Activated B cell treated with CpG ODN at 0.5 μM for 24 hours (primary cell): ENCODE data around the gene MPST. TPM values are rescaled to one million over a fixed set of nuclear protein-coding genes. Genes with fewer than 3 reads are reported as not detected.

ENCODE experiments used
- ATAC-seq: fragments of 200-7000 bp; cut with Tn5 transposase; one replicate; pipeline ENCODE4 v1.10.0; 2021; ENCODE audit warnings: low read depth, mild to moderate bottlenecking, moderate library complexity
- CTCF ChIA-PET: fragments of 350-600 bp; sonication (Branson Sonifier 250); formaldehyde crosslinking; loops from one replicate; lab custom pipeline; 2021; ENCODE audit warnings: antibody characterized with exemption; lab: Charles Lee
- POLR2A ChIA-PET: fragments of 350-600 bp; sonication (Branson Sonifier 250); formaldehyde crosslinking; loops from one replicate; lab custom pipeline; 2021; ENCODE audit warnings: antibody characterized with exemption; lab: Charles Lee
- DNase-seq: peaks from one replicate; pipeline ENCODE4 v3.0.0; 2022
- H3K27ac Mint-ChIP-seq: one replicate; pipeline ENCODE4 v1.8.0; 2020; ENCODE audit warnings: mixed read lengths
- H3K27me3 Mint-ChIP-seq: one replicate; pipeline ENCODE4 v1.8.0; 2021; ENCODE audit warnings: mixed read lengths
- H3K36me3 Mint-ChIP-seq: one replicate; pipeline ENCODE4 v1.8.0; 2021; ENCODE audit warnings: low read depth, mixed read lengths
- H3K4me1 Mint-ChIP-seq: one replicate; pipeline ENCODE4 v1.8.0; 2021; ENCODE audit warnings: mixed read lengths
- H3K4me3 Mint-ChIP-seq: one replicate; pipeline ENCODE4 v1.8.0; 2020; ENCODE audit warnings: mild to moderate bottlenecking, mixed read lengths
- H3K9me3 Mint-ChIP-seq: one replicate; pipeline ENCODE4 v1.8.0; 2020; ENCODE audit warnings: mixed read lengths
- intact Hi-C: fragments of 100-400 bp; cut with micrococcal nuclease; formaldehyde crosslinking; loops from one replicate; pipeline ENCODE4 v1.15.1; 2024
- total RNA-seq: library from RNA; stranded (reverse); gene quantifications from 2 replicates; pipeline ENCODE4 v1.2.3, GENCODE V29; 2022
- TF ChIP-seq, protein P1 (sequence below): fragments of 200-600 bp; IDR thresholded peaks from one replicate; pipeline ENCODE4 v1.8.0; 2022; ENCODE audit warnings: antibody characterized with exemption, mild to moderate bottlenecking

Gene MPST
- total RNA-seq, 1 donor from 2014 or later: 15.6 TPM

DNA sequence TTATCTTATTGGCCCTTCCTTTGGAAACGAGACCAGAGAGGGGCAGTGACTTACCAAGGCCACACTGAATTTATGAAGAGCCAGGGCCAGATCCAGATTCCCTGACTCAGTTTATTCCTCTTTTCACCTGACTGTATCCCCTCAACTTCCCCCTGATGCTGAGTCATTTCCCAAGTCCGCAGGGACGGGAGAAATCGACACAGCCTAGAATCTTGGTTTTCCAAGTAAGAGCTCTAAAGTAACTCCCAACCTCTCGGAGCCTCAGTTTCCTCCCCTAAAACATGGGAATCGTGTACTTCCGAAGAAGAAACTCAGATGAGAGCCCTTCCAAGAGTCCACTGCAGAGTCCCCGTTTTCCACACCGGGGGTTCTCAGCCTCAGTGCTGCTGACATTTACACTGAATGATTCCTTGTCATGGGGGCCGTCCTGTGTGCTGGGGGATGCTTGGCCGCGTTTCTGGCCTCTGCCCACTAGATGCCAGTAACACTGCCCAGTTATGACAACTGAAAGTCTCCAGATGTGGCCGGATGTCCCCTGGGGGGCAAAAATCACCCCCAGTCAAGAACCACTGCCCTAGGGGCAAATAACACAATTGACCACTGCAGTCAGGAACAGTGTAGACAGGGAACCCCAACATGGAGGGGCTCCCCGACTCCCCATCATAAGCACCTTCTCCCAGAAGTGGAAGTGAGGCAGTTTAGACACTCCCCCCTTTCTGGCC, 11.2 kb downstream of the MPST start:
- TF ChIP-seq, protein P1, sequence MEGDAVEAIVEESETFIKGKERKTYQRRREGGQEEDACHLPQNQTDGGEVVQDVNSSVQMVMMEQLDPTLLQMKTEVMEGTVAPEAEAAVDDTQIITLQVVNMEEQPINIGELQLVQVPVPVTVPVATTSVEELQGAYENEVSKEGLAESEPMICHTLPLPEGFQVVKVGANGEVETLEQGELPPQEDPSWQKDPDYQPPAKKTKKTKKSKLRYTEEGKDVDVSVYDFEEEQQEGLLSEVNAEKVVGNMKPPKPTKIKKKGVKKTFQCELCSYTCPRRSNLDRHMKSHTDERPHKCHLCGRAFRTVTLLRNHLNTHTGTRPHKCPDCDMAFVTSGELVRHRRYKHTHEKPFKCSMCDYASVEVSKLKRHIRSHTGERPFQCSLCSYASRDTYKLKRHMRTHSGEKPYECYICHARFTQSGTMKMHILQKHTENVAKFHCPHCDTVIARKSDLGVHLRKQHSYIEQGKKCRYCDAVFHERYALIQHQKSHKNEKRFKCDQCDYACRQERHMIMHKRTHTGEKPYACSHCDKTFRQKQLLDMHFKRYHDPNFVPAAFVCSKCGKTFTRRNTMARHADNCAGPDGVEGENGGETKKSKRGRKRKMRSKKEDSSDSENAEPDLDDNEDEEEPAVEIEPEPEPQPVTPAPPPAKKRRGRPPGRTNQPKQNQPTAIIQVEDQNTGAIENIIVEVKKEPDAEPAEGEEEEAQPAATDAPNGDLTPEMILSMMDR: no peak
- Mint-ChIP-seq H3K27me3 (peaks cover 9% of the 10 kb centered on the region), H3K4me1 (no peaks in the 10 kb centered on the region), H3K9me3 (no peaks in the 10 kb centered on the region), H3K36me3 (peaks cover 2% of the 10 kb centered on the region), H3K27ac (no peak overlapping the region), H3K4me3 (no peak overlapping the region)
- CTCF ChIA-PET: interaction anchor here (0.8 to 1.2 kb wide), 2 partner anchors 9 to 13 kb away, joined by 3 to 5 read pairs; no protein-coding TSS in a partner anchor
- POLR2A ChIA-PET: no interaction called here
- DNase-seq (no peak), ATAC-seq (no peak)
- intact Hi-C loops: no loop called here

DNA sequence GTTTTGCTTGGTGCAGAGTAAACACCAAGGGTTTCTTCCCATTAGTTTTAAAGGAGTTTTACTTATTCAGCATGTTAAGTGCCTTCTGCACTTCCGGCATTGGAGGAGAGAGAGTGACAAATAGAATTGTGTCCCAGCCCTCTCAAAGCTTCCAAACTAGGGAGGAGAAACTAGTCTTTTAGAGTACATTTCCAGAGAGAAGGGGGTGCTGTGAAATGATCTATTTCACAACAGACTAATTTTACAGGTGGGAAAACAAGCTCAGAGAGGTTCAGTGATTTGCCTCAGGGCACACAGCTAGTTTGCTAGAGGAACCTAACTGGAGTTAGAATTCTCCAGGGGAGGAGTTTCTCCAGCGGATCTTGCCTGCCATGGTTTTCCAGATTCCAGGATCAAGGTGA, 12.6 kb downstream of the MPST start:
- no peak for DNase-seq
- no peaks in the 10 kb centered on the region for H3K36me3 Mint-ChIP-seq
- intact Hi-C loops: no loop called here
- no peak for ATAC-seq
- TF ChIP-seq, protein P1: no peak
- no peak overlapping the region for H3K27ac Mint-ChIP-seq
- POLR2A ChIA-PET: no interaction called here
- H3K9me3 Mint-ChIP-seq: no peaks in the 10 kb centered on the region
- H3K27me3 Mint-ChIP-seq: peaks cover 15% of the 10 kb centered on the region
- CTCF ChIA-PET: no interaction called here
- H3K4me3 Mint-ChIP-seq: no peak overlapping the region
- no peaks in the 10 kb centered on the region for H3K4me1 Mint-ChIP-seq

DNA sequence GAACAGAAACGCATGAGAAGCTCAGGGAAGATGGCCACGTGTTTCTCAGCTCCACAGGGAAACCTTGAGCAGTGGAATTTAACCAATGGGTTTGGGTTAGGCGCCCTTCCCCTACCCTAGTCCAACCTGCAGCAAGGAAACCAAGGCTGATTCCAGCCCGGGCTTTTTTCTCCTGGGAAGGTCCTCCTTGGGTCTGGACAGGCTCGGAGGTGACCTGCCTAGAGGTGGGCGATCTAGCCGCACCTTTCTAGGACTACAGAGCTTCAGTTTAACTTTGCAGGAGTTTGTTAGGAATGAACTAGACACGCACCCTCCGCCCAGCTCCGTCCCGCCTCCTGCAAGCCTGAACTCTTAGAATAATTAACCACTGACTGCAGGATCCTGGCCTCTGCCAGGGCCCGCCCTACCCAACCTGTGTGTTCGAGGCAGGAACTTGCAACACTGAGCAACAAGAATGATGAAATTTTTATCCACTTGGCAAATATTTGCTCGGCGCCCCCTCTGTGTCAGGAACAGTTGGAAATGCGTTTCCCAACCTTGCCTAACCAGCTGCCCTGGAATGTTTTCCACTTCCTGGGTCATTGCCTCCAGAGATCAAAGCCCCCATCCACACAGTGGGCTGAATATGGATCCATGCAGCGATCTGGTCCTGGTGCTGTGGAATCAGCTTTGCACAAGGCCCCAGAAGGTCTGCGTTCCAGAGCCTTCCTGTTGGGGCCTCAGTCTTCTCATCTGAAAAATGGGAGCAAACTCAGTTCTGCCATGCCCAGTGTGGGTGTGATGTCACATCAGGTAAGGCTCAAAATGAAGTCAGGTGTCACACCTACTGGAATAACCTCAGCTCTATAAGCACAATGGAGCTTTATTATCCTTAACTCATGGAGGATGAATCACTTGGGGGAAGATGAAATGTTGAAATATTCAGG, 13.3 kb downstream of the MPST start:
- no peaks in the 10 kb centered on the region for H3K9me3 Mint-ChIP-seq
- no peaks in the 10 kb centered on the region for H3K4me1 Mint-ChIP-seq
- ATAC-seq (no peak), DNase-seq (no peak)
- no peak overlapping the region for H3K27ac Mint-ChIP-seq
- CTCF ChIA-PET: no interaction called here
- no peaks in the 10 kb centered on the region for H3K36me3 Mint-ChIP-seq
- POLR2A ChIA-PET: no interaction called here
- no peak overlapping the region for H3K4me3 Mint-ChIP-seq
- intact Hi-C loops: no loop called here
- TF ChIP-seq, protein P1: no peak
- H3K27me3 Mint-ChIP-seq: peaks cover 21% of the 10 kb centered on the region

DNA sequence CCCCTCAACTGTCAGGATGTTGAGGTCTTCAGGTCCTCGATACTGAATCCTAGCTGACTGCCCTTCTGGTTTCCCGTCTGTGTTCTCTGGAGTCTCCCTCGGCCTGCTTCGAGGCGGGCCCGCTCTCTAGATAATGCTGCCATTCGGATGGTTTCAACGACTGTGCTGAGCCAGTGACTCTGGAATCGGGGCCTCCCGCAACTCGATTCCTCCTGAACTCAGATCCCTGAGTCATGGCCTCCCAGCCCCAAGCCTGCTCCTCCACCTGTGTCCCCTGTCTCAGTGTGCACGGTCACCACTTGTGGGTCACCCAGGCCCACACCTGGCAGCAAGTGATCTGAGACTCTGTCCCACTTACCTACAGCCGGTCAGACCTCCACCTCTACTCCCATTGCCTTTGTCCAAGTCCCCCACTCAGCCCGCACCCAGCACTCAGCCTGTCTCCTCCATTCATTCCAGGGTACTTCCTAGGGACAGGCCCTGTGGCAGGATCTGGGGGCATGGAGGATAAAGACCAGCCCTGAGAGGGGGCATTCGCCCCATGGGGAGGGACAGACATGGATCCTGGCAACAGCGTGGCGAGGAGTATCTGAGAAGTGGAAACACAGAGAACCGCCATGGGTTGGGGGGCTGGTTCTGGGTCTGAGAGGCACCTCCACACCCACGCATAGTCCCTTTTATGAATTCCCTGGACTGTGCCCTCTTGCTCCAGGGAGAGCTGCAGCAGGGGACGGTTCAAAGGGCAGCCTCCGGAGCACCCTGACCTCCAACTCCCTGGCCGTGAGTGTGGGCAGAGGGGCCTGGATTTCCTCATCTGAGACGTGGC, 14.3 kb downstream of the MPST start:
- intact Hi-C loops: no loop called here
- Mint-ChIP-seq H3K4me1 (no peaks in the 10 kb centered on the region), H3K27me3 (peaks cover 23% of the 10 kb centered on the region), H3K9me3 (no peaks in the 10 kb centered on the region), H3K27ac (no peak overlapping the region), H3K36me3 (no peaks in the 10 kb centered on the region), H3K4me3 (no peak overlapping the region)
- DNase-seq: no peak
- TF ChIP-seq, protein P1: no peak
- ChIA-PET POLR2A (no interaction called here), CTCF (no interaction called here)
- no peak for ATAC-seq
